Measurements from ENCODE around the gene SCAPER. TPM values are rescaled to one million over a fixed set of nuclear protein-coding genes. Genes with fewer than 3 reads are reported as not detected.

The SCAPER gene
- total and polyA plus RNA-seq, 2 of the 4 experiments (the other 2 are of a cell fraction): 2.9 to 9.7 TPM

- H3K4me2 ChIP-seq (ENCODE audit: low read depth, low read length): no peak overlapping the region; the same call in 1 of the 2 replicates
- peaks cover 2% of the 10 kb centered on the region for H4K20me1 ChIP-seq (ENCODE audit: insufficient read depth, low read length)
- in situ Hi-C loops (cut with MboI; ENCODE audit: low sequenced_read_pairs): no loop called here
- ChIA-PET POLR2A (ENCODE audit: unreplicated experiment) (no interaction called here), CTCF (interaction anchor here (1.0 kb wide), 2 partner anchors 10 to 157 kb away, joined by 3 to 8 read pairs; no protein-coding TSS in a partner anchor)
- no TSS peak for BruUV-seq (replicated peaks)
- no peaks in the 10 kb centered on the region for H3K27me3 ChIP-seq (ENCODE audit: control insufficient read depth, insufficient read depth, low read length)
- no peak overlapping the region; the same call in 1 of the 2 replicates for H4K5ac ChIP-seq (ENCODE audit: low read depth, low read length)
- H2AFZ ChIP-seq (replicated peaks; ENCODE audit: low read length, poor library complexity): no peak overlapping the region
- no peak overlapping the region for H4K8ac ChIP-seq (ENCODE audit: low read depth in 2 of 2, low read length in 2 of 2)
- H3K23ac ChIP-seq (ENCODE audit: low read depth, low read length): no peak overlapping the region
- no peak overlapping the region for H2AK5ac ChIP-seq (ENCODE audit: low read depth, low read length)
- peaks cover 7% of the 10 kb centered on the region for H3K4me1 ChIP-seq (ENCODE audit: control insufficient read depth, insufficient read depth, low read length)
- no peak overlapping the region; the same call in 1 of the 2 replicates for H2BK120ac ChIP-seq (ENCODE audit: low read depth, low read length)
- intact Hi-C loops (cut with micrococcal nuclease): no loop called here
- no peak overlapping the region for H2AK9ac ChIP-seq (replicated peaks; ENCODE audit: low read depth, low read length, poor library complexity)
- ATAC-seq (ENCODE audit: low read depth) (peak; percentile 90), DNase-seq (peak; percentile 83)
- no peak overlapping the region for H4K91ac ChIP-seq (ENCODE audit: insufficient read depth, low read depth, low read length)
- no peak overlapping the region for H3K9ac ChIP-seq (ENCODE audit: low read depth, low read length)
- H3K14ac ChIP-seq (replicated peaks; ENCODE audit: low read depth, low read length): no peak overlapping the region
- peak; percentile 77 for TF ChIP-seq CEBPB (IDR thresholded peaks at IDR 0.05; ENCODE audit: low read depth, low read length)
- TF ChIP-seq FOS (IDR thresholded peaks at IDR 0.05; ENCODE audit: low read depth, low read length): peak; percentile 7; the same call in 1 of the 2 replicates
- TF ChIP-seq NFE2L2 (IDR thresholded peaks at IDR 0.05; ENCODE audit: low read depth, low read length): no peak
- H3K9me1 ChIP-seq (ENCODE audit: insufficient read depth, low read length): peaks cover 3% of the 10 kb centered on the region
- H2BK20ac ChIP-seq (ENCODE audit: low read depth, low read length): no peak overlapping the region
- peak overlapping the region; percentile 86 for H2BK5ac ChIP-seq (ENCODE audit: low read depth, low read length, poor library complexity, severe bottlenecking)
- no peak overlapping the region; the same call in 1 of the 2 replicates for H3K18ac ChIP-seq (ENCODE audit: low read depth, low read length)
- H3K9me3 ChIP-seq (ENCODE audit: control insufficient read depth, insufficient read depth, low read length): no peaks in the 10 kb centered on the region
- no peak overlapping the region for H3K4me3 ChIP-seq (ENCODE audit: insufficient read depth, low read depth, low read length)
- H3K27ac ChIP-seq (ENCODE audit: insufficient read depth, low read length): no peak overlapping the region
- H3K36me3 ChIP-seq (ENCODE audit: control insufficient read depth, insufficient read depth, low read length): peaks cover 8% of the 10 kb centered on the region
- dilution Hi-C loops (cut with HindIII; ENCODE audit: low sequenced_read_pairs, unreplicated experiment): no loop called here
- no peak overlapping the region for H2BK15ac ChIP-seq (ENCODE audit: low read depth, low read length)
- no peak overlapping the region for H3K4ac ChIP-seq (ENCODE audit: low read depth, low read length)
- no CpG with 5 or more reads among the region's 2 CpGs for WGBS, 2 experiments (ENCODE audit: extremely low coverage in 2 of 2, insufficient read length in 1 of 2)
- no peak overlapping the region for H3K56ac ChIP-seq (ENCODE audit: extremely low read depth, insufficient read depth, low read length)
- peaks cover 3 to 14% of the 10 kb centered on the region in 2 experiments; a peak in 2 of 4 replicates for H3K79me1 ChIP-seq (ENCODE audit: low read depth in 1 of 2, low read length in 2 of 2)
Measured at GRCh38 chr15:76945494-76946093, 40.5 kb upstream of the SCAPER start.
